Breast epithelium (tissue), 3 donors: ENCODE results near the gene PARD3B.

ENCODE experiments used
- CTCF ChIP-seq, 3 donors: fragments of 450-650 bp; IDR thresholded peaks; one replicate each; pipeline ENCODE4 v1.5.1; 2016 to 2017; ENCODE audit warnings: antibody characterized with exemption in 3 of 3, mild to moderate bottlenecking in 3 of 3, moderate library complexity in 3 of 3
- POLR2A ChIP-seq: fragments of 450-650 bp; IDR thresholded peaks from one replicate; pipeline ENCODE4 v1.6.1; 2016; ENCODE audit warnings: antibody characterized with exemption, mild to moderate bottlenecking, moderate library complexity

- TF ChIP-seq CTCF (IDR thresholded peaks at IDR 0.05) (no peak), POLR2A (no peak)
Measured at GRCh38 chr2:205607146-205607545, 1061.9 kb downstream of the PARD3B start.
